NCI-H2196 (cell line): ENCODE measurements around the gene FCER1G.
"Not testable (repeated sequence)": the region's sequence is repeated elsewhere in the genome, so short reads cannot be mapped to it uniquely, and the experiment has no call there.

Source experiments
- DNase-seq: peaks from one replicate; lab custom pipeline; 2025; ENCODE audit not compliant: unreplicated experiment; lab: John Stamatoyannopoulos, UW

FCER1G gene

DNA sequence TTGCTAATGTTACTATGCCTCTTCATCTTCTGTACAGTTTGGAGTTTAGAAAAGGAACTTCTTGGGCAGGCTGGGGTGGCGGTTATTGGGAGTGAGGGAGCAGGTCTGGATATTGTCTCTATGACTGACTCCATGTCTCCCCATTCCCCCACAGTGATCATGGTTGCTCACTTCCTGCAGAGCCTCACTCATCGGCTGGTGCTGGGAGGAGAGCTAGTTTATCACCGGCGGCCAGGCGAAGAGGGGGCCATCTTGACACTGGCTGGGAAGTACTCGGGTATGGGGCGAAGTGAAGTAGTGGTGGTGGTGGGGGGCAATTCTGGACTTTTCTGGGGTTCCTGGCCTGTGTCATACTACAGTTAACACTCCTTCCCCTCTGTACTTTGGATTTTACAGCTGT, 12.9 kb downstream of the FCER1G start:
- DNase-seq, result no peak

DNA sequence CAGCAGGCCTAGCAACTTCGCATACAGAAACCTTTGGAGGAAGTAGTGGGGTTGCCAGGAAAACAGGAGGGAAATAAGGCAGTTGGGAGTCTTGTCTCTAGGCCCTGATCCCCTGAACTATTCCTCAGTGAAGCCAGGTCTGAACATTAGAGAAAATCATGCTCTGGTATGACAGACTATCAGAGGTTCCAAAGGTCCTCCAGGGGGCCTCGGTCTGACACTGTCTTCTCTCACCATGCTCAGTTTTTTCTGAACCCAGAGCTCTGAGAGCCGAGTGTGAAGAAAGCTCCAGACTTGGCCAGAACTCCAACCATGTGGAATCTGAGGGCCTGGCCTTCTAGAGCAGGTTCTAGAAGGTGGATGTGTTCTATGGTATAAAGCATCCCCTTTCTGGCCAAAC, 14.8 kb downstream of the FCER1G start:
- peak; percentile 13 for DNase-seq

DNA sequence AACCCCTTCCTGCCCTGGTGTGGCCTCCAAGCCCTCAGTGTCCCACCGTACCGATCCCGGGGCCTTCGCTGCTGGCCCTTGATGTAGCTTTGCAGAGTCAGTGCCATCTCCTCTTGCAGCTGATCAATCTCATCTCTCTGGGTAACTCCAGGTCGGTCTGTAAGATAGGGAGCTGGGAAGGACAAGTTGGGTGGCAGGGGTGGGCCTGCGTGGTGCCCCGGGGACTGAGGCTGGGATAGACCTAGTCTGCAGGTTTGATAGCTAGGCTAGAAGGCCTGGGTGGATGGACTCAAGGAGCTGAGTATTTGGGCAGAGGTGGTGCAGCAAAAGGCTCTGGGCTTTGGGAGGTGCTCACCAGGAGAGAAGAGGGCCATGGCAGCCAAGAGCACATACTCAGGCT, 15.7 kb downstream of the FCER1G start:
- DNase-seq, result no peak

DNA sequence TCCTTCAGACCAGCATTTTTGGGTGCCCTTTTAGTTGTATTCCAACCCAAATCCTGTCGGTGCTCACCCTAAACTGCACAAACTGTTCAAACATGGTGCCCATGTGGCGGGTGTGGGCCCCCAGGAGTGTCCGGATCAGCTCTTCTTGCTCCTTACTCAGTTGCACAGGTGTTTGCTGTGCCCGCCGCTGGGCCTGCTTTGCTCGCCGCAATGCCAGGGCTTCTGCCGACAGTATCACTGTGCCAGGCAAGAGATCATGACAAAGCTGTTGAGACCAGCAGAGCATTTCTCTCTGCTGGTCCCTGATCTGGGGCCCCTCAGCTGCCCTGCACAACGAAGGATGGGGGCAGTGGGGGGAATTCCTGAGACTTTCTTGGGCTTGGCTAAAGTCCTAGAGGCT, 18.0 kb downstream of the FCER1G start:
- DNase-seq, result no peak

DNA sequence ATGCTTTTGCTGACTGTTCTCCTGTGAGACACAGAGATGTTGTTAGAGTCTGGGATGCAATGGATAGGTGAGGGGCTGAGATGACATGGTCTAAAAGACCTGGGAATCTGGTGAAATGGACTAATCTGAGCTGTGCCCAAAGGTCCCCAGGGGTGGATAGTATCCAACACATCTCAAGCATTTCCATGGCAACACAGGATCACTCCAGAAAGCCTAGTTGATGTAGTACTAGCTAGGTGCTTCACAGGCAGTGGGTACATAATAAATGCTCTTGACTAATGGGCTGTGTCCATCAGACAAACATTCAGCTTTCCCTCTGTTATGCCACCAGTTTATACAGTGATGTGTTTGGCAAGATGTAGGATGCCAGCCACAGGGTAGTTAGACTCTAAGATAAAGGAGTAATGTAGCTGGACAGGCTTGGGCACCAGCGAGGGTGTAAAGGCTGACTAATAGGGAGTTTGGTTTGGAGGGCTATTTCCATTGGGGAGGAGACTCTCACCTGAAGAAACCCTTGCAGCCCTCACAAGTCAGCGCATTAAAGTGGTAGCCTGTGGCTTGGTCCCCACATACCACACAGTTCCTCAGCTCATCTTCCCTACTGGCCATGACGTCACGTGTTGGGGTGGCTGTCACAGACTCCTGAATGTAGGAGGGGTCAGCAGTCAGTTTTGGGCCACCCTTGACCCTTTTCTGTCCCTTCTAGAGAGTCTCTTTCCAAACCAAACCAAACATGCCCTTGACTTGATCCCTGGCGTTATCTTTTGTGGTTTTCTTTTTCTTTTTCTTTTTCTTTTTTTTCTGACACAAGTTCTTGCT, 21.1 kb downstream of the FCER1G start:
- no peak for DNase-seq

DNA sequence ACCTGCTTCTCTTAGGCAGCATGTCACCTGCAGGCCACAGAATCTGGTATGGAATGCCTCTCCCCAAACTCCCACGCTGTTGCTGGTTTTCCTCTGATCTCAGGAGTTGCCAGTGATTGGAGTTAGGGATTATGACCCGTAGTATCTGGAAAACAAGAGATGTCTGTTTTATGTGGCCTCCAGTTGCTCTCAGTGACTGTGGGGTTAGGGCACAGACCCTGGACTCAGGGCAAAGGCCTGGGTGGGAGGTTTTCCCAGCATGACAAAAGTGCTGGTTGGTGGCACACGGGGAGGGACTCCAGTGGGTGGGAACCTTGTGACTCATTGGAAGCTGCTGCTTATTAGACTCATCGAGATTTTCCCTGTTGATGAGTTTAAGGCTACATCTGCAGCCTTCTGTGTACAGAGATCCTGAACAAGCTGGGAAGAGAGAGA, 23.0 kb downstream of the FCER1G start, which contains the start of gene NR1I3:
Gene NR1I3, minus strand, starts transcription at position 165 of the 435 bp plus-strand sequence. CDS start 1,638 bp downstream, outside the sequence.
- no peak for DNase-seq

DNA sequence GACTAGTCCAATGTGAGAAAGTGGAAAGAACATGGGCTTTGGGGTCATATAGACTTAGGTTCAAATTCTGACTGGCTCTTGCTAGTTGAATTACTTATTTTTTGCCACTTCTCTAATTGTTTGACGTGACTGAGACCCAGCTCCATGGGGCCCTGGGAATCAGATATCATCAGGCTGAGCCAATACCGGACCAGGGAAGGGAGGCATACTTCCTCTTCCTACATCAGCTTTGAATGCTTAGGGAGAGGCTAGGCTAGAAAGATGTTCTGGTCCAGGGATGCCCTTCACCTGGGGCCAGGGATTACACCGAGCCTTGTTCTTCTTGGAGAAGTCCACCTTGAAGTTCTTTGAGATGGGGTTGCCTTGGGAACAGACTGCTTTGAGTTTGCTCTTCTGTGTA, 26.6 kb downstream of the FCER1G start:
- no peak for DNase-seq

DNA sequence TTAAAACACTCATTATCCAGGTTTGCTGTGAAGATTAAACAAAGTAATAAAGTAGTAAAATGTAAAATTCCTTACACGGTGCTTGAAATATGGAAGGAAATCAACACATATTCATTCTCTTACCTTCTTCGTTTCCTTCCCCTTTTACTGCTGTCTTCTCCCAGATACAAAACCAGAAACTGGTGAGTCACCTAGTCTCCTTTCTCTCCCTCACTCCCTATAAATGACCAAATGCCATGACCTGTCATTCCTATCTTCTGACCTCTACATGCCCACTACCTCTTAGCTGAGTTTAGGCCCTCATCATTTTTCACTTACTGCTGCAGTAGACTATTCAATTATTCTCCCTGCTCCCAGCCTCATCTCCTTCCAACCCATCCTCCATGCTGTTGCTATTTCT, 27.2 kb downstream of the FCER1G start:
- DNase-seq, result no peak

DNA sequence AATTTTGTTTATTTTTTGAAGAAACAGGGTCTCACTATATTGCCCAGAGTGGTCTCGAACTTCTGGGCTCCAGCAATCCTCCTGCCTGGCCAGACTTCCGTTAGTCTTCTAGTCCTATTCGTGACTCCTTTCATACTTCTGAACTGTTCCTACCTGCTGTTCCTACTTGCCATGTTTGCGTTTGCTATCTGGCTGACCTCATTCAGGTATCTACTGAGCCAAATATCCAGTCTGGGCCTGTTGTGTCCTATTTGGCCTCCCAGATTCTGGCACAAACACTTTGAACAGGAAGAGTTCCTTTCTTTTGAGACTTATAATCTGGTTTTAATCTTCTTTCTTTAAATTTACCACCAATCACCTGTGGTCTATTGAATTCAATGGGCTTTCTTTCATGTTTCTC, 29.8 kb downstream of the FCER1G start:
- DNase-seq, result no peak

DNA sequence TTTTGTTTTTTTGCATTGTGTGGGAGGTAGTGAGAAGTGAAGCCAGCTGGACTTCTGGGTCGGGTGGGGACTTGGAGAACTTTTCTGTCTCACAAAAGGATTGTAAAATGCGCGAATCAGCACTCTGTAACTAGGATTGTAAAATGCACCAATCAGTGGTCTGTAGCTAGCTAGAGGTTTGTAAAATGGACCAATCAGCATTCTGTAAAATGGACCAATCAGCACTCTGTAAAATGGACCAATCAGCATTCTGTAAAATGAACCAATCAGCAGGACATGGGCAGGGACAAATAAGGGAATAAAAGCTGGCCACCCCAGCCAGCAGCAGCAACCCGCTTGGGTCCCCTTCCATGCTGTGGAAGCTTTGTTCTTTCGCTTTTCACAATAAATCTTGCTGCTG, 35.0 kb downstream of the FCER1G start:
- DNase-seq, result not testable (repeated sequence)

DNA sequence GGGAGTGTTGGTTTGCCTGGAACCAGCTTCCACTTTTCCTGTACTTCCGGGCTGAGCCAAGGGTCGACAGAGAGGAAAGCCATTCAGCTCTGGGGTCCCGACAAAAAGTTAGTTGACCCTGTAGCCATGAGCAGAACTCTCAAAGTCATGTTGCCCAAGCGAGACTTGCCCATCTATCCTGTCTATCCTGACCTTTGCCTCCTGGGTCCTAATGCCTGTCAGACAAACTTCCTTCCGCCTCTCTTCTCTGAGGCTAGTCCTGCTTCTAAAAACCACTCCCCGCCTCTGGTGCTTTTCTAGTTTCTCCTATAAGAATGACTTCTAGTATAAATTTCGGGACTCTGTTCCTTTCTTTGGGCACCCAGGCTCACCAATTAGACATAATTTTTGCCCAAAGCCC, 35.7 kb downstream of the FCER1G start:
- DNase-seq, result no peak

DNA sequence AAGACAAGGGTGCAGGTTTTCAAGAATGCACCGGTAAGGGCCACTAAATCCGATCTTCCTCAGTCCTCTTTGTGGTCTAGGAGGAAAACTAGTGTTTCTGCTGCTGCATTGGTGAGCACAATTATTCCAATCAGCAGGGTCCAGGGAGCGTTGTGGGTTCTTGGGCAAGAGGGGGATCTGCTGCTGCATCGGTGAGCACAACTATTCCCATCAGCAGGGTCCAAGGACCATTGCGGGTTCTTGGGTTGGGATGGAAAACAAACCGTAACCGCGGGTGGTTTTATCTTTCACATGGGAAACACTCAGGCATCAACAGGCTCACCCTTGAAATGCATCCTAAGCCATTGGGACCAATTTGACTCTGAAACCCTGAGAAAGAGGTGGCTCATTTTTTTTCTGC, 36.5 kb downstream of the FCER1G start:
- no peak for DNase-seq

DNA sequence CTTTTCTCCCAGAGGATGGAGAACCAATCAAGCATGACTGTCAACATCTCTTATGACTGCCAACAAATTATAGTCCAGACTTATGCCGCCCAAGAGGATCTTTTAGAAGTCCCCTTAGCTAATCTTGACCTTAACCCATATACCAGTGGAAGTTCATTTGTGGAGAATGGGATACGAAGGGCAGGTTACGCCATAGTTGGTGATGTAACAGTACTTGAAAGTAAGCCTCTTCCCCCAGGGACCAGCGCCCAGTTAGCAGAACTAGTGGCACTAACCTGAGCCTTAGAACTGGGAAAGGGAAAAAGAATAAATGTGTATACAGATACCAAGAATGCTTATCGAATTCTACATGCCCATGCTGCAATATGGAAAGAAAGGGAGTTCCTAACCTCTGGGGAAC, 40.2 kb downstream of the FCER1G start:
- DNase-seq, result not testable (repeated sequence)

DNA sequence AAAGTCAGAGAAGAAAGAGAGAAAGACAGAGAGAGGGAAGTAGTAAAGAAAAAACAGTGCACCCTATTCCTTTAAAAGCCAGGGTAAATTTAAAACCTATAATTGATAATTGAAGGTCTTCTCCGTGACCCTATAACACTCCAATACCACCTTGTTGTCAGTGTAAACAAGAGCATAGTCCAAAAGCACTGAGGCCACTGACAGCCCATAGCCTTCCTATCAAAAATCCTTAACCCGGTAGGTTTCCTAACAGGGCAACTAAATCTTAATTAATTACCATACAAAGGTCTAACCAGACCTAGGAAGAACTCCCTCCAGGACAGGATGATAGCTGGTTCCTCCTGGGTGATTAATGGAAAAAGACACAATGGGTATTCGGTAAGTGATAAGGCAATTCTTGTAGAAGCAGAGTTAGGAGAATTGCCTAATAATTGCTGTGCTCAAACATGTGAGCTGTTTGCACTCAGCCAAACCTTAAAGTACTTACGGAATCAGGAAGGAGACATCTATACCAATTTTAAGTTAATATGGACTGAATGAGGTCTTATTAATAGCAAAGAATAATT, 40.9 kb downstream of the FCER1G start:
- DNase-seq, result not testable (repeated sequence)

DNA sequence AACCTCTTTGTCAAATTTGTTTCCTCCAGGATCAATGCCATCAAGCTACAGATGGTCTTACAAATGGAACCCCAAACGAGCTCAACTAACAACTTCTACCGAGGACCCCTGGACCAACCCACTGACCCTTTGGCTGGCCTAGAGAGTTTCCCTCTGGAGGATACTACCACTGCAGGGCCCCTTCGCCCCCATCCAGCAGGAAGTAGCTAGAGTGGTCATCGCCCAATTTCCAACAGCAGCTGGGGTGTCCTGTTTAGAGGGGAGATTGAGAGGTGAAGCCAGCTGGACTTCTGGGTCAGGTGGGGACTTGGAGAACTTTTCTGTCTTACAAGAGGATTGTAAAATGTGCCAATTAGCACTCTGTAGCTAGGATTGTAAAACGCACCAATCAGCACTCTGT, 42.0 kb downstream of the FCER1G start:
- DNase-seq, result peak; percentile 4

DNA sequence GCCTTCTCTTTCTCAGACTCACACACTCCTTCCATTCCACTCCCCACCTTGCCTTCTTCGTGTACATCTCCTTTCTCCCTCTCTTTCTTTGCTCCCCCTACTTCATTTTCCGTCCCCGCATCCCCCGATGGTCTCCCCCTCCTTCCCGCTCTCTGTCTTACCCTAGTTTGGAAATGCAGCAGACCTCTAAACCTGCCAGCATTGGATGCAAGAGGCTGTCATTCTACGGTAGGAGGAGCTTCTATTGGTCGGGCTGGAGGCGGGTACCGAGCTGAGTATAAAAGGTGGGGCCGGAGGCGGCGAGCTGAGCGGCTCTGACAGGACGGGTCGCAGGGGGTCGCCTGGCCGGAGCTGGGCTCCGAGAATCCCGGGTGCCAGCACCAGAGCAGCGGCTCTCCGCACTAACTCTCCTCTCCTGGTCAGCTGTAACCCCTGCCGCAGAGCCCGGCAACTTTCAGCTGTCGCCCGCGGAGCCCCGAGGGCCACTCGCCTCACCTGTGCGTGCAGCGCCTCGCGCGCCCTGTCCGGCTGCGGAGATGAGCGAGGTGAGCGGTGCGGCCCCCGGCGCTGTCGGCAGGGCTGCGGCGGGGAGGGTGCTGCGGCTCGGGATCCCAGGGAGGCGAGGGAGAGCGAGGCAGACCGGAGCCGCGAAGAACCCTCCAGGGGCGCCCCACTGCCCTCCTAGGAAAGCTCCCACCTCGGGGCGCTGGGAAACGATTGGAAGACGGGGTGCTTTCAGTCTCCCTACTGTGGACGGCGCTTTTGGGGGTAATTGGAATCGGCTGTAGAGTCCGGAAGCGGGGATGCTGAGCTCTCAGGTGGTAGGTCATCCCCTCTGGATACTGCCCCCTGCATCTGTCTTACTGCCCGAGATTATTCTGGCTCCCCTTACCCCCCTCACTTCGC, 43.6 kb downstream of the FCER1G start, which contains the start of gene PCP4L1:
Gene PCP4L1, plus strand, starts transcription at position 307 of the 906 bp plus-strand sequence. Its CDS starts 230 bp downstream, at position 537.
- peak; percentile 46 for DNase-seq

DNA sequence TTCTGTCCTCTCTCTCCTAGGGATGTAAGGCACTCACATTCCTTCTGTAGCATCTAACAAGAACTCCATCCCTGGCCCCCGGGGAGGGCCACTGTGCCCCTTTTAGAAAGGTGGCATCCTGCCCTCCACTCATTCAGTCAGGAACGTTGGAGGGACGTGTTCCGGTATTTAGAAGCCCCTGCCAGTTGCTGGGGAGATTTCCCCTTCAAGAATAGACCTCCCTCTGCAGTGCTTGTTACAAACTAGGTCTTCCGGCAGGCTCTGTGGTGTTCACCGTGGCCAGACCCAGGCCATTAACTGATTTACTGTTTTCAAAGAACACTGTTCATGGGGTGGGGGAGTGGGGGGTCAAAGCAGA, 44.2 kb downstream of the FCER1G start:
- no peak for DNase-seq

DNA sequence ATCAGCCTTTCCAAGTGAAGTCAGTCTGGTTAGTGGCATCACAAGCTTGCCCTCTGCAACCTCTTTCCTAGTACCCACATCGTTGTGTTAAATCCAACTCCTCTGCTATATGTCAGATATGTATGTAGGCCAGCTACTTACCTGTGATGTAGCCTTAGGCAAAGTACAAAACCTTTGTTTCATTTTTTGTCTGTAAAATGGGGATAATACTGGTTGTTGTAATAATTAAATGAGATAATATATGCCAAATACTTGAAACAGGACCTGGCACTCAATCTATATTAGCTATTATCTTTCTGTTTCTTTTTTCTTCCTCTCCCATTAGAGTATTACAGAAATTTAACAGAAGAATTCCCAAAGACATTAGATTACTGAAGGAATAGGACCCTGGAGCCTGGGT, 44.7 kb downstream of the FCER1G start:
- no peak for DNase-seq

DNA sequence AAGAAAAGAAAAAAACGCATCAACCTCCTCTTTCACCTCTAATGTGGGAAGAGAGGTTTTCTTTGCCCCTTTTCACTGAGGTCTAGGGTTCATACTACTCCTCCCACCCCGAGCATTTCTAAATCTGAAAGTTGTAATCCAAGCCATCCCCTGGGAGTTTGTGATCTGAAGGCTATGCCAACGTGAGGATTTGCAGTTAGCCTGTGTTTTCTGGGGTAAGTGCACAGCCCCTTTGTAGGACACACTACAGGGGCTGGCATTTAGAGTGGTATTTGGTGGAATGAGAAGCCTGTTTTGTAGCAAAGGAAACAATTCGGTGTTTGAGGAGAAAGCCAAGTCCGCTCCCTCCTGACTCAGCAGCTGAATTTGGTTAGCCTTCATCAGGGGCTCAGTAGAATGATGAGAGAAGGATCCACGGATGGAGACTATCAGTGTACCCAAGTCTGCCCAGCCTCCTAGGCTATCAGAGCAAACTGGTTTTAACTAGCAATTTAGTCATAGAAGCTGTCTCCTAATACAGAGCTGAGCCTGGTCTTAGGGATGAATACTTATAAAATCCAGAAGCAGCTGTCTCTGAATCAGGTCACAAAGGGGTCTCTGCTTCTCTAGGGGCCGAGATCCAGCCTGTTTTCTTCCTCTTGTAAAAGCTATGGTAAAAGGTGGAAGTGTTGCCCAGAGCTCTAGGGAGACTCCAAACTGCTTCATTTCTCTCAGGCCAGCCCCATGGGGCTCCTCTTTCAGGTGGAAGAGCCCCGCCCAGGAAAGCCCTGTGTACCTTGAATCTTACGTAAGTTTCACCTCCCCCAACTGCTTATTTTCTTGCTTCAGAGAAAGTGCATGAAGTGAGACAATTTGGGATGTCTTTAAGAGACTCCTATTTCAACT, 45.5 kb downstream of the FCER1G start:
- no peak for DNase-seq
